Measurements from ENCODE around the gene VPS13A.

The VPS13A gene

DNA sequence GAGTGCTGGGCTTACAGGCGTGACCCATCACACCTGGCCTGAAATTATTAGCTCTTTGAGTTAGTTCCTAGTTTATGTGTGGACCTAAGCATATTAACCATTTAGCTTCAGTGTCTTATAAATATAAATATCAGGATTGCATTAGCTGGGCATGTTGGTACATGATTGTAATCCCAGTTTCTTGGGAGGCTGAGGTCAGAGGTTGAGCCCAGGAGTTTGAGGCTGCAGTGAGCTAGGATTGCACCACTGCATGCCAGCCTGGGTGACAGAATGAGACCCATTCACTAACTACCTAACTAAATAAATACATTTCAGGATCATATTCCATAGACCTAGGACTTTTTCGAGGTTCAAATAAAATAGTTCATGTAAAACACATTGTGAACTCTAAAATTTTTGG, 129.8 kb downstream of the VPS13A start:
- peak; percentile 65 for DNase-seq (ENCODE audit: low read depth)
- no peak overlapping the region for H3K4me3 ChIP-seq (ENCODE audit: low read length)
- TF ChIP-seq, protein P1, sequence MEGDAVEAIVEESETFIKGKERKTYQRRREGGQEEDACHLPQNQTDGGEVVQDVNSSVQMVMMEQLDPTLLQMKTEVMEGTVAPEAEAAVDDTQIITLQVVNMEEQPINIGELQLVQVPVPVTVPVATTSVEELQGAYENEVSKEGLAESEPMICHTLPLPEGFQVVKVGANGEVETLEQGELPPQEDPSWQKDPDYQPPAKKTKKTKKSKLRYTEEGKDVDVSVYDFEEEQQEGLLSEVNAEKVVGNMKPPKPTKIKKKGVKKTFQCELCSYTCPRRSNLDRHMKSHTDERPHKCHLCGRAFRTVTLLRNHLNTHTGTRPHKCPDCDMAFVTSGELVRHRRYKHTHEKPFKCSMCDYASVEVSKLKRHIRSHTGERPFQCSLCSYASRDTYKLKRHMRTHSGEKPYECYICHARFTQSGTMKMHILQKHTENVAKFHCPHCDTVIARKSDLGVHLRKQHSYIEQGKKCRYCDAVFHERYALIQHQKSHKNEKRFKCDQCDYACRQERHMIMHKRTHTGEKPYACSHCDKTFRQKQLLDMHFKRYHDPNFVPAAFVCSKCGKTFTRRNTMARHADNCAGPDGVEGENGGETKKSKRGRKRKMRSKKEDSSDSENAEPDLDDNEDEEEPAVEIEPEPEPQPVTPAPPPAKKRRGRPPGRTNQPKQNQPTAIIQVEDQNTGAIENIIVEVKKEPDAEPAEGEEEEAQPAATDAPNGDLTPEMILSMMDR (IDR thresholded peaks at IDR 0.05; ENCODE audit: insufficient read depth, low read depth, low read length, missing control alignments), result no peak

DNA sequence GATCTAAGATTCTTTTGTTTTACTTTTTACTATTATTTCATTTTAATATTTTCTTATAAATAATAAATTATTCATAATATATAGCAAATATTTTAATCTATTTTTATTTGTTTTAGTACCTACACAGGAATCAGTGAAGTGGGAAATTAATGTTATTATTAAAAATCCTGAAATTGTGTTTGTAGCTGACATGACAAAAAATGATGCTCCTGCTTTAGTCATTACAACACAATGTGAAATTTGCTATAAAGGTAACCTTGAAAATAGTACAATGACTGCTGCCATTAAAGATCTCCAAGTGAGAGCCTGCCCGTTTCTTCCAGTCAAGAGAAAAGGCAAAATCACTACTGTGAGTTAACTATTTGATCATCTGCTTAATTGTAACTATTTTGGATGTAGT, 138.7 kb downstream of the VPS13A start:
- no peak for DNase-seq (ENCODE audit: low read depth)
- TF ChIP-seq, protein P1 (IDR thresholded peaks at IDR 0.05; ENCODE audit: insufficient read depth, low read depth, low read length, missing control alignments), result no peak
- H3K4me3 ChIP-seq (ENCODE audit: low read length), result no peak overlapping the region

DNA sequence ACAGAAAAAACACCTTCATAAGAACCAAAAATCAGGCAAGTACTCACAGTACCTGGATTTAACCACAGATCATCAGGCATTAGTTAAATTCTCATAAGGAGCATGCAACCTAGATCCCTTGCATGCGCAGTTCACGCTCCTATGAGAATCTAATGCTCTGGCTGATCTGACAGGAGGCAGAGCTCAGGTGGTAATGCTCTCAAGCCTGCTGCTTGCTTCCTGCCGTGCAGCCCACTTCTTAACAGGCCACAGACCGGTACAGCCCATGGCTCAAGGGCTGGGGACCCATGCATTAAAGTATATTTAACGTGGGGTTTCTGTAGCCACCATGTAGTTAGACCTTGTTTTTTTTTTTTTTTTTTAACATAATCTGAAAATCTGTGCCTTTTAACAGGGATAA, 147.7 kb downstream of the VPS13A start:
- no peak for DNase-seq (ENCODE audit: low read depth)
- no peak overlapping the region for H3K4me3 ChIP-seq (ENCODE audit: low read length)
- TF ChIP-seq, protein P1 (IDR thresholded peaks at IDR 0.05; ENCODE audit: insufficient read depth, low read depth, low read length, missing control alignments), result no peak

DNA sequence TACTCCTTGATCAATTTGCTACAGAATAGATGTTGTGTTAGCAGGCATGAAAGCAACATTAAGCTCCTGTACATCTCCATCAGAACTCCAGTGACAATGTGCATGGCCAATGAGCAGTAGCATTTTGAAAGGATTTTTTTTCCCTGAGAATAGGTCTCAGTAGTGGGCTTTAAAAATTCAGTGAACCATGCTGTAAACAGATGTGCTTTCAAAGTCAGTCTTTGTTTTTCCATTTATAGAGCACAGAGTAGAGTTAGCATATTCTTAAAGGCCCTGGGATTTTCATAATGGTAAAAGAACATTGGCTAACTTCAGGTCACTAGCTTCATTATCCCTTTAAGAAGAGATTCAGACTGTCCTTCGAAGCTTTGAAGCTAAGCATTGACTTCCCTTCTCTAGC, 150.8 kb downstream of the VPS13A start:
- no peak for DNase-seq (ENCODE audit: low read depth)
- H3K4me3 ChIP-seq (ENCODE audit: low read length), result no peak overlapping the region
- TF ChIP-seq, protein P1 (IDR thresholded peaks at IDR 0.05; ENCODE audit: insufficient read depth, low read depth, low read length, missing control alignments), result no peak

DNA sequence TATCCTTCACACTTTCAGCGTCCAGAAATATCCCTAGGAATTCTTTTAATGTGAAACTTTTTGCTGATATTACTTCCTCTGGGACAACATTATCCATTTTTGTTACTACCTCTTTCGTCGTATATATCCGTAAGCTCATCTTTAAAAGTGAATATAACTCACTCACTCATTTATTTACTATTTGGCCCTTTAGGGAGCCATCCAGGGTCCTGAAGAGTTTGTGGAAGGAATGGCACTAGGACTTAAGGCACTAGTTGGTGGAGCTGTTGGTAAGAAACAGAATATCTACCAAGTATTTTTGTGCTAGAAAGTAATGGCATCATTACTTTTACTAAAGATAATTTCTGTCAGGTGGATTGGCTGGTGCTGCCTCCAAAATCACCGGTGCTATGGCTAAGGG, 192.7 kb downstream of the VPS13A start:
- H3K4me3 ChIP-seq (ENCODE audit: low read length), result no peak overlapping the region
- TF ChIP-seq, protein P1 (IDR thresholded peaks at IDR 0.05; ENCODE audit: insufficient read depth, low read depth, low read length, missing control alignments), result no peak
- no peak for DNase-seq (ENCODE audit: low read depth)

DNA sequence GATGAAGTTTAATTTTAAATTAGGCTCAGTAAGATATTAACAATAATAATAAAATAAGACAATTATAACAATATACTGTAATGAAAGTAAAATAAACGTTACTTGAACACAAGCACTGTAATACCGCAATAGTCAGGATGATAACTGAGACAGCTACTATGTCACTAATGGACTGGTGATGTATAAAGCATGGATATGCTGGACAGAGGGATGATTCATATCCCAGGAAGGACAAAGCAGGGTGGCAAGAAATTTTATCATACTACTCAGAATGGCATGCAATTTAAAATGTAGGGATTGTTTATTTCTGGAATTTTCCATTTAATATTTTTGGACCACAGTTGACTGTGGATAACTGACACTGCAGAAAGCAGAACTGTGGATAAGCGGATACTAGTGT, 196.9 kb downstream of the VPS13A start:
- H3K4me3 ChIP-seq (ENCODE audit: low read length), result no peak overlapping the region
- DNase-seq (ENCODE audit: low read depth), result peak; percentile 23
- TF ChIP-seq, protein P1 (IDR thresholded peaks at IDR 0.05; ENCODE audit: insufficient read depth, low read depth, low read length, missing control alignments), result no peak

DNA sequence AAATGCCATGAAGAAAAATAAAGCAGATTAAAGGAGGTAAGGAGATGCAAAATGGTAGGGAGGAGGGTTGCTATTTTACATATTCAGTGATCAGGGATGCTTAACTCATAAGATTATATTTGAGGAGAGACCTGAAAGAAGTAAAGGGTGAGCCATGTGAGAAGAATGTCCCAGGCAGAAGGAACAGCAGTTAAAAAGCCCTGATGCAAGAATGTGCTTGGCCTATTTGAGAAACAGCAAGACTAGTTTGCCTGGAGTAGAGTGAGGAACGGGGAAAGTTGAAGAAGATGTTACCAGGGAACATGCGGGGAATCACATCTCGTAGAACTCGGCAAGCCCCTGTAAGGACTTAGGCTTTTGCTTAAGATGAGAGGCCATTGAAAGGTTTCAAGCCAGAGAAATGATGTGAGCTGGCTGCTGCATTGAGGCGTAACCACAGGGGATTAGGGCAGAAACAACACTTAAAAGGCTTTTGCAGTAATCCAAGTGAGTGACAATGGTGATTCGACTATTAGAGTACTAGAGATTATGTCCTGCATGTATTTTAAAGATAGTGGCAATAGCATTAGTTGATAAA, 198.7 kb downstream of the VPS13A start:
- H3K4me3 ChIP-seq (ENCODE audit: low read length), result no peak overlapping the region
- peak; percentile 12 for DNase-seq (ENCODE audit: low read depth)
- TF ChIP-seq, protein P1 (IDR thresholded peaks at IDR 0.05; ENCODE audit: insufficient read depth, low read depth, low read length, missing control alignments), result no peak
